ENCODE data around the gene GP1BB. TPM values are rescaled to one million over a fixed set of nuclear protein-coding genes. Genes with fewer than 3 reads are reported as not detected.

Gene GP1BB
- total and polyA plus RNA-seq, 2 donors (not counting 3 experiments of a cell fraction or from before 2014, with no cell fraction given): 1.7 to 6.2 TPM

- H3K9me3 ChIP-seq (replicated peaks; ENCODE audit: control insufficient read depth, insufficient read depth, low read length): no peaks in the 10 kb centered on the region
- H3K9me1 ChIP-seq (replicated peaks; ENCODE audit: control insufficient read depth, extremely low read depth, insufficient read depth, low read length): no peaks in the 10 kb centered on the region
- dilution Hi-C loops (cut with MboI; ENCODE audit: extremely low pct_ligation_motif_present, low sequenced_read_pairs) (no loop called here), intact Hi-C loops (cut with micrococcal nuclease) (no loop called here)
- FAIRE-seq: no peak
- no peak overlapping the region for H3K9ac ChIP-seq (replicated peaks; ENCODE audit: extremely low read depth, insufficient read depth, low read length)
- CTCF ChIA-PET: no interaction called here
- POLR2A ChIA-PET: no interaction called here
- no peak overlapping the region for H3K4me3 ChIP-seq (replicated peaks in 1 of 3; ENCODE audit: insufficient read depth in 1 of 3, low read depth in 1 of 3, low read length in 3 of 3)
- no peaks in the 10 kb centered on the region for H3K79me2 ChIP-seq (ENCODE audit: control insufficient read depth, insufficient read depth, low read length)
- H3K27ac ChIP-seq (ENCODE audit: insufficient read depth, low read depth, low read length): no peak overlapping the region
- H2AFZ ChIP-seq (ENCODE audit: low read depth, low read length): no peak overlapping the region
- no peak overlapping the region for H3K4me2 ChIP-seq (ENCODE audit: insufficient read depth, low read length)
- BruUV-seq (replicated peaks): no TSS peak
- no peaks in the 10 kb centered on the region for H3K4me1 ChIP-seq (ENCODE audit: control insufficient read depth, extremely low read depth, insufficient read depth, low read length)
- no peaks in the 10 kb centered on the region for H4K20me1 ChIP-seq (replicated peaks; ENCODE audit: control insufficient read depth, extremely low read depth, insufficient read depth, low read length)
- TF ChIP-seq POLR2AphosphoS5 (IDR thresholded peaks at IDR 0.05; ENCODE audit: insufficient read depth, low read depth, low read length) (no peak), CTCF (IDR thresholded peaks at IDR 0.05; ENCODE audit: extremely low read depth in 1 of 2, insufficient read depth in 1 of 2, low read depth in 1 of 2, low read length in 2 of 2) (no peak), MAX (IDR thresholded peaks at IDR 0.05; ENCODE audit: insufficient read depth, insufficient read length) (no peak), GATA2 (IDR thresholded peaks at IDR 0.05; ENCODE audit: insufficient read depth, insufficient read length, low read depth, low read length) (no peak), FOS (IDR thresholded peaks at IDR 0.05; ENCODE audit: borderline replicate concordance, insufficient read depth, low read length) (no peak), POLR2A (IDR thresholded peaks at IDR 0.05; ENCODE audit: low read depth, low read length) (no peak), JUN (IDR thresholded peaks at IDR 0.05; ENCODE audit: borderline replicate concordance, insufficient read depth, insufficient read length, low read depth) (no peak)
- H3K27me3 ChIP-seq (ENCODE audit: control insufficient read depth in 2 of 2, insufficient read depth in 2 of 2, low read length in 2 of 2): peaks cover 0 to 7% of the 10 kb centered on the region in 2 experiments
- DNase-seq (ENCODE audit: low read depth, low spot score): no peak
- H3K36me3 ChIP-seq (ENCODE audit: control insufficient read depth in 2 of 2, extremely low read depth in 1 of 2, insufficient read depth in 2 of 2, low read length in 2 of 2): no peaks in the 10 kb centered on the region
These were observed 16.6 kb upstream of the GP1BB start for GRCh38 chr22:19706661-19707151.

All from endothelial cell of umbilical vein (primary cell).